GM21526 (cell line): ENCODE measurements around the gene KIF5C.
A peak's percentile ranks its signal among the peaks of the same experiment; 100 is the strongest.
"Not testable (repeated sequence)": the region's sequence is repeated elsewhere in the genome, so short reads cannot be mapped to it uniquely, and the experiment has no call there.

Source experiments
- ATAC-seq: cut with Tn5 transposase; IDR thresholded peaks from one replicate; pipeline ENCODE4 v1.9.1; 2021; ENCODE audit warnings: moderate library complexity; ENCODE audit not compliant: unreplicated experiment, low FRiP score

KIF5C gene

GRCh38 chr2:148957023-148957422 lies 82.0 kb downstream of the KIF5C start:
- no peak for ATAC-seq

DNA sequence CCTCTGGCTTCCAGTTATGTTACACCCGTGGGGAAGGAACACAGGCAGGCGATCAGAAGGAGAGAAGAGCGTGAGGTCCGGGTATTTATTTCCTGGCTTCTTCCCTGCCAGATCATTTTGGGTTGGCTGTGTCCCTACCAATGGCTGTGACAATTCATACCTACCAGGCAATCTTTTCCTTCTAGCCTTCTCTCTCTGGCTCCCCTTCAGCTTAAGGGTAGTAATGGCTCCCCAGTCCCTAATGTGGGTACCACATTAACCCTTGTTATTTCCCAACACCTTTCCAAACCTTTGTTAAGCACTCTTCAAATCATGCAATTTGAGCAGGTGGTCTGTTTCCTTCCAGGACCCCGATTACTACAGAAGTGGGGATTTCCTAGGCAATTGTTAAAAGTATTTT lies 84.7 kb downstream of the KIF5C start:
- ATAC-seq: no peak

- ATAC-seq: no peak
Measured at GRCh38 chr2:148960483-148960882, 85.5 kb downstream of the KIF5C start.

DNA sequence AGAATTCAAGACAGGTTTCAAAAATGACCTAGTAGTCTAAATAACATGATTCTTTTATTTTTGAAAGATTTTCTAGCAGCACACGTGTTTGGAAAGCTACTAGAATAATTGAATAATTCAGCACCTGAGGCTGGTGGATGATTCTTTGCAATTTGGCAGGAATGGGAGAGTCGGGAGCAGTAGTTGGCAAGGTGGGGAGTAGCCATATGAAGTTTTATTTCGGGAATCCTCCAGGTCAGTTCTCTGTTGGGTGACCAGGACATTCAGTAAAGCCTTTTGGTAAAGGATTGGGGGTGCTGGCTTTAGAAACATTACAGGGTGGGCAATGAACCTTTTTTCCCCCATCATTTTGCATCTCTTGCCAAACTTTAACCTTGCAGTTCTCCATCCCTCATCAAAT lies 88.4 kb downstream of the KIF5C start:
- no peak for ATAC-seq

DNA sequence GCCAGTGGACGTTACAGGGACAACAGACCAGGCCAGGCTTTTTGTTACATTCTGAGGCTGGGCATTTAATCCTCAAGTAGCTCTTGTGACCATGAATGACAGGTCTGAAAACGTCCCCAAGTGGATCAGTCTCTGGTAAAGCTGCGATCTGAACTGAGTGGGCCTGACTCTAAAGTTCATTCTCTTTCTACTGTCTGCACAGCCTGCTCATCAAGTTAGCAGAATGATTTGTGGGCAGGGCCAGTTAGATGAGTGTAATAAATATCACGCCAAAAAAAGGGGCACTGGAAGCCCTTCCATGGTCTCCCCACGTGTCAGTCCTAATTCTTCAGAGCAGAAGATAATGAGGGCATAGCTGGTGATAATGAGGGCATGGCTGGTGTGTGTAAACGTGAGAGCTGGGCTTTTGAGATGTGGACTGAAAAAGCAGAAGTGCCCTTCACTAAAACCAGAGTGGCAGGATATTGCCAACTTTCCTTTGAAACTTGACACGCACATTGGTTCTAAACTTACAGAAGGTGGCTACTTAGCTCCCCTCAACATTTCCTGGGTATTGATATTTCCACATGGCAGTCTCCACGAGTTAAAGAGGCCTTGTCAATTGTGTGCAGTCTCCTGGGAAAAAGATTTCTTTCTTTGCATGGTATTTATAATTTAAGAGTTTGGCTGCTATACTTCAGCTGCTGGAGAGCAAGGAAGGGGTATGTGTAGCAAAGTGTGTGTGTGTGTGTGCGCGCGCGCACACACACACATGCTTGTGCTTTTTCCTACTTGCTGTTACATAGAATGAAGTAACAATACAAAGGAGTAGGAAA lies 90.8 kb downstream of the KIF5C start:
- no peak for ATAC-seq

- no peak for ATAC-seq
Measured at GRCh38 chr2:148966438-148966758, 91.4 kb downstream of the KIF5C start.

GRCh38 chr2:148967056-148967455 lies 92.0 kb downstream of the KIF5C start:
- no peak for ATAC-seq

GRCh38 chr2:148967578-148967977 lies 92.6 kb downstream of the KIF5C start:
- ATAC-seq: no peak

GRCh38 chr2:148968301-148968700 lies 93.3 kb downstream of the KIF5C start:
- no peak for ATAC-seq

- ATAC-seq: no peak
Measured at GRCh38 chr2:148968776-148969319, 93.8 kb downstream of the KIF5C start.

- ATAC-seq: no peak
Measured at GRCh38 chr2:148969659-148970061, 94.6 kb downstream of the KIF5C start.

- ATAC-seq: no peak
Measured at GRCh38 chr2:148970385-148970784, 95.4 kb downstream of the KIF5C start.

DNA sequence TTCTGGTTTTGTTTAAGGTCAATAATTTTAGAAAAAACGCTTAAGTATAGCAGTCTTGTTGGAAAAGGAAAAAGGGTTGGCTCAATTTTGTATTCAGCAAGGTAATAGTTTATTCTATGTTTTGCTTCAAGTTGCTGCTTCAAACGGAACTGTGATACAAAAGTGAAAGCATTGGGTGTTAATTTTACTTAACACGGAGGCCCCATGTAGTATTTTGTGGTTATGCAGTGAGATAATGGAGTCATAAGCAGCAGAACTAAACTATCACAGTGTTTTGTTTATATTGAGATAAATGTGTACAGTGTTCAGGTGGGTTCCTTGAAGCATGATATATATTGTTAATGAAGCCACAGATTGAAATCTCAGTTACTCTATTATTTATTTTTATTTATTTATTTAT lies 96.5 kb downstream of the KIF5C start:
- ATAC-seq: peak; percentile 89

DNA sequence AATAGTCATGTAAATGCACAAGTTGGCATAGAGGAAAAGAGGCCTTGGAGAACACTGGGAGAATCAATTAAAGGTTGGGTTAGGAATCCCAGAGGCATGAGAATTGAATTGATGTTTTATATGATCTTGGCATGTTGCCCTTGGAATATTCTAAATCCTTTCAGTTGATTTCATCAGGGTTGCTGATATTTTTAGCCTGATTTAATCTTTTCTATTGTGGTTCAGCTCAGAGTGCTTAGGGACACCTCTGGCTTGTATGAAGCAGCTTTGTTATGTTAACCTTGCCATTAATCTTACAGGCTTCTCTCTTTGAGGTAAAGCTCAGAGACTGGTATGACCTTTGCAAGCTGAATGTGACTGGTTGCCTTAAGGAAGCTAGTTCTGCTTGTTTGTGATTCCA lies 99.1 kb downstream of the KIF5C start:
- no peak for ATAC-seq

- no peak for ATAC-seq
Measured at GRCh38 chr2:148978026-148978685, 103.1 kb downstream of the KIF5C start.

- no peak for ATAC-seq
Measured at GRCh38 chr2:148978706-148979105, 103.7 kb downstream of the KIF5C start.

DNA sequence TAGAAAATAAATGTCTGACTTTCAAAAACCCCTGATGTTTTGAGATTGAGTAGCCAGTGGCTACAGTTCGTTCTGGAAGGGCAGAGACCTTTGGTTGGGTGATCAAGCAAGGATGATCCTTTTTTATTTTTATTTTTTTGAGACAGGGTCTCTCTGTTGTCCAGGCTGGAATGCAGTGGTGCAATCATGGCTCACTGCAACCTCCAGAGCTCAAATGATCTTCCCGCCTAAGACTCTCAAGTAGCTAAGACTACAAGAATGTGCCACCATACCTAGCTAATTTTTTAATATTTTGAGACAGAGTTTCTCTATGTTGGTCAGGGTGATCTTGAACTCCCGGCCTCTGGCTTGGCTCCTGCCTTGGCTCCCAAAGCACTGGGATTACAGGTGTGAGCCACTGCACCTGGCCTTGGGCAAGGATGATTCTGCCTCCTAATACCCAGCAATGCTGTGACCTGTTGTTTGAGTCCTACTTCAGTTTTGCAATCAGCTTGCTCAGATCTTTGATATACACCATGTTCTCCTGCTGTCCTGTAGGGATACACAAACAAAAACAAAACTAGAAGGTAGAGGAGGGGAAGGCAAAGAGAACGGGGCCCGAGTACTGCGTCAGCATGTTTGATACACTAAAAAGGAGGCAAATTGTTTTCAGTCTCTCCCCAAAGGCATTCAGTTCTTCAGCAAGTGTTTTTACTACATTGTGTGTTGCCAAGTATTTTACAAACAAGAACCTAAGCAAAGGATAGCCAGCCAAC lies 104.3 kb downstream of the KIF5C start:
- no peak for ATAC-seq

DNA sequence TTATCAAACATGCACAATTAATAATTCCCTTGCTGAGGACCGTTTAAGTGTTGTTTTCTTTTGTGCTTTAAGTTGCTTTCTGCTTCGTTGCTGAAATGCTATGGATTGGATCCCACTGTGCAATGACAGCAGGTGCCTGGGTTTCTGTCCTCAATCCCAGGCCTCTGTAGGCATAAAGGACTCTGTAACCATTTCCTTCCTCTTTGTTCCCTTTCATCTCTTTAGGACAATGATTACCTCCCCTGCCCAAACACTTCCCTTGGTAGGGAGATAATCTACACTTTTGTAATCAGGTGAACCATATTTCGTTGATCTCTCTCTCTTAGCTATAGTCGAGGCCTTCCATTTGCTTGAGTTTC lies 104.9 kb downstream of the KIF5C start:
- no peak for ATAC-seq

- ATAC-seq: not testable (repeated sequence)
Measured at GRCh38 chr2:148980496-148980895, 105.5 kb downstream of the KIF5C start.

GRCh38 chr2:148981324-148981723 lies 106.3 kb downstream of the KIF5C start:
- no peak for ATAC-seq

DNA sequence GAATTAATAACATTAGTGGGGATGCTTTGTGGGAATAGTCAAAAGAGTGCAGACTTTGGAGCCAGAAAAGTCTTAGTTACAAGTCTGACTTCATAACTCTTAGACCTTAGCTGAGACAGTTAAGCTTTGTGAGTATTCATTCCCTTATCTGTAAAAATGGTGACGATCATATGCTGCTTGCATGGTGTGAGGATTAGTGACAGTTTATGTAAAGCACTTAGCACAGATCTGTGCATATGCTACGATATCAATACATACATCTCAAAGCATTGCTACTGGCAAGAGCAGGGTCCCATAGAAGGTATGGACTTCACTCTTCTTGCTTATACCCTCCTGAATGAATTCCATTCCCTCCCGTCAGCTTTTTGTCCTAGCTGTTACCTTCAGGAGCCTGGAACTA lies 106.8 kb downstream of the KIF5C start:
- ATAC-seq: no peak
